SK-N-SH (cell line): ENCODE measurements around the gene HYCC2. TPM values are rescaled to one million over a fixed set of nuclear protein-coding genes. Genes with fewer than 3 reads are reported as not detected.

Experiments used
- CTCF ChIA-PET: fragments of 300-600, 350-600 bp; formaldehyde crosslinking; extraction: SDS; loops from one replicate; lab custom pipeline; 2021; lab: Yijun Ruan, JAX
- POLR2A ChIA-PET: fragments of 350-600 bp; sonication (Branson Sonifier 250); formaldehyde crosslinking; extraction: SDS; loops from one replicate; lab custom pipeline; 2020; ENCODE audit warnings: antibody characterized with exemption, inconsistent platforms; lab: Yijun Ruan, JAX
- DNase-seq: peaks from one replicate; pipeline ENCODE4 v3.0.0; 2012
- H2AFZ ChIP-seq: fragments of 200-600 bp; sonication (generic); 2 replicates; pipeline ENCODE4 v1.8.1; 2016; ENCODE audit warnings: antibody characterized with exemption, mild to moderate bottlenecking, low read depth
- H3F3A ChIP-seq: fragments of 200-600 bp; sonication (generic); replicated peaks from 2 replicates; pipeline ENCODE3; 2016; ENCODE audit warnings: antibody characterized with exemption, mild to moderate bottlenecking; ENCODE audit not compliant: insufficient read depth
- H3K27ac ChIP-seq, 2 experiments: fragments of 200-500 bp in 1 of 2; fragments of 200-600 bp in 1 of 2; sonication (Bioruptor generic) in 1 of 2; sonication (generic), shearing (Covaris generic) in 1 of 2; 2 replicates each; pipeline versions ENCODE4 v1.5.1 to v1.6.1; 2014 to 2016; ENCODE audit warnings: low read depth in 2 of 2, inconsistent platforms in 1 of 2, low read length in 1 of 2, mild to moderate bottlenecking in 1 of 2, mixed read lengths in 1 of 2
- H3K27me3 ChIP-seq: fragments of 200-600 bp; sonication (generic), shearing (Covaris generic); 2 replicates; pipeline ENCODE4 v1.6.1; 2016; ENCODE audit warnings: mixed run types; ENCODE audit not compliant: insufficient read depth
- H3K36me3 ChIP-seq, 2 experiments: fragments of 200-500 bp in 1 of 2; fragments of 200-600 bp in 1 of 2; sonication (Bioruptor generic) in 1 of 2; sonication (generic) in 1 of 2; replicated peaks in 1 of 2; 2 replicates each; pipeline versions ENCODE3 to v1.5.1; 2014 to 2016; ENCODE audit warnings: low read length in 1 of 2, mild to moderate bottlenecking in 1 of 2; ENCODE audit not compliant: insufficient read depth in 2 of 2, control insufficient read depth in 1 of 2
- H3K4me1 ChIP-seq, 2 experiments: fragments of 200-500 bp in 1 of 2; fragments of 200-600 bp in 1 of 2; sonication (Bioruptor generic) in 1 of 2; sonication (generic), shearing (Covaris generic) in 1 of 2; 2 replicates each; pipeline versions ENCODE4 v1.5.1 to v1.6.1; 2014 to 2016; ENCODE audit warnings: low read depth in 1 of 2, low read length in 1 of 2, mixed run types in 1 of 2; ENCODE audit not compliant: insufficient read depth in 2 of 2, control insufficient read depth in 1 of 2
- H3K4me2 ChIP-seq: fragments of 200-600 bp; sonication (generic), shearing (Covaris generic); 2 replicates; pipeline ENCODE4 v1.6.1; 2017; ENCODE audit warnings: mixed run types
- H3K4me3 ChIP-seq, 2 experiments: fragments of 200-500 bp in 1 of 2; fragments of 200-600 bp in 1 of 2; sonication (Bioruptor generic) in 1 of 2; sonication (generic), shearing (Covaris generic) in 1 of 2; 2 replicates each; pipeline versions ENCODE4 v1.5.1 to v1.8.1; 2014 to 2016; ENCODE audit warnings: low read depth in 2 of 2, inconsistent platforms in 1 of 2, low read length in 1 of 2, mild to moderate bottlenecking in 1 of 2, mixed read lengths in 1 of 2, moderate library complexity in 1 of 2
- H3K79me2 ChIP-seq: fragments of 200-600 bp; sonication (generic); 2 replicates; pipeline ENCODE4 v1.8.1; 2017; ENCODE audit warnings: mild to moderate bottlenecking; ENCODE audit not compliant: insufficient read depth
- H3K9ac ChIP-seq: fragments of 200-600 bp; sonication (generic); 2 replicates; pipeline ENCODE4 v1.6.1; 2017; ENCODE audit warnings: mixed run types
- H3K9me2 ChIP-seq: fragments of 200-600 bp; sonication (generic); 2 replicates; pipeline ENCODE4 v1.6.1; 2017; ENCODE audit warnings: mixed run types
- H3K9me3 ChIP-seq: fragments of 200-600 bp; sonication (generic); 2 replicates; pipeline ENCODE4 v1.6.1; 2017; ENCODE audit warnings: mixed run types, mild to moderate bottlenecking, moderate library complexity
- H4K20me1 ChIP-seq: fragments of 200-600 bp; sonication (generic); 2 replicates; pipeline ENCODE4 v1.6.1; 2017; ENCODE audit warnings: mild to moderate bottlenecking, mixed run types; ENCODE audit not compliant: insufficient read depth
- CHD2 ChIP-seq: fragments of 150-350 bp; IDR thresholded peaks from 2 replicates; pipeline ENCODE4 v1.6.1; 2018; ENCODE audit warnings: low read length; ENCODE audit not compliant: partially characterized antibody
- EP300 ChIP-seq, 2 experiments: IDR thresholded peaks; 2 replicates each; pipeline versions ENCODE4 v1.4.0 to v1.6.1; 2012; ENCODE audit warnings: borderline replicate concordance in 1 of 2, low read depth in 1 of 2, low read length in 1 of 2
- EZH2phosphoT487 ChIP-seq: fragments of 200-600 bp; sonication (generic); IDR thresholded peaks from 2 replicates; pipeline ENCODE4 v1.6.1; 2017; ENCODE audit warnings: low read depth, mixed run types, mild to moderate bottlenecking, antibody characterized with exemption, moderate library complexity, borderline replicate concordance
- FOXJ3 ChIP-seq: sonication (generic); formaldehyde crosslinking; IDR thresholded peaks from 2 replicates; pipeline ENCODE4 v1.5.1; 2020; ENCODE audit warnings: mild to moderate bottlenecking, missing genetic modification reagents
- FOXM1 ChIP-seq: IDR thresholded peaks from 2 replicates; pipeline ENCODE4 v1.4.0; 2012; ENCODE audit warnings: low read depth, mild to moderate bottlenecking
- MAX ChIP-seq: IDR thresholded peaks from 2 replicates; pipeline ENCODE4 v1.4.0; 2012; ENCODE audit warnings: low read depth
- MEF2A ChIP-seq: IDR thresholded peaks from 2 replicates; pipeline ENCODE4 v1.4.0; 2012; ENCODE audit warnings: low read depth, borderline replicate concordance
- NFIC ChIP-seq: IDR thresholded peaks from 2 replicates; pipeline ENCODE4 v1.4.0; 2012; ENCODE audit warnings: borderline replicate concordance
- NRF1 ChIP-seq: IDR thresholded peaks from 2 replicates; pipeline ENCODE4 v1.6.1; 2012; ENCODE audit warnings: low read depth, mild to moderate bottlenecking, low read length
- POLR2AphosphoS5 ChIP-seq: IDR thresholded peaks from 2 replicates; pipeline ENCODE4 v1.6.1; 2012; ENCODE audit warnings: low read depth, low read length
- RCOR1 ChIP-seq: fragments of 150-350 bp; IDR thresholded peaks from 2 replicates; pipeline ENCODE4 v1.6.1; 2017; ENCODE audit warnings: antibody characterized with exemption, low read length
- RFX5 ChIP-seq: IDR thresholded peaks from 2 replicates; pipeline ENCODE4 v1.6.1; 2012; ENCODE audit warnings: mild to moderate bottlenecking, improper control_type of control experiment, low read length
- RXRA ChIP-seq: IDR thresholded peaks from 2 replicates; pipeline ENCODE4 v1.4.0; 2012; ENCODE audit warnings: low read depth, mild to moderate bottlenecking, borderline replicate concordance
- SIN3A ChIP-seq: IDR thresholded peaks from 2 replicates; pipeline ENCODE4 v1.6.1; 2012; ENCODE audit warnings: low read depth, mild to moderate bottlenecking, low read length, moderate library complexity, borderline replicate concordance
- TEAD4 ChIP-seq: IDR thresholded peaks from 2 replicates; pipeline ENCODE4 v1.4.0; 2012; ENCODE audit warnings: mild to moderate bottlenecking, borderline replicate concordance; ENCODE audit not compliant: insufficient read depth
- YY1 ChIP-seq: IDR thresholded peaks from 2 replicates; pipeline ENCODE4 v1.4.0; 2012; ENCODE audit warnings: low read depth, mild to moderate bottlenecking
- WGBS: methylation state at CpG from one replicate; pipeline ENCODE4 v1.1.6; 2017; ENCODE audit warnings: low lambda C conversion rate; 5-methylcytosine and 5-hydroxymethylcytosine counted together
- polyA plus RNA-seq, 3 experiments: library from polyadenylated mRNA; depleted of rRNA; stranded (reverse); fragments of >200 nt; gene quantifications; 2 replicates each; pipeline ENCODE4 v1.2.3, GENCODE V29; 2012
- TF ChIP-seq, protein P1 (sequence below): fragments of 150-350 bp; IDR thresholded peaks from 2 replicates; pipeline ENCODE4 v1.6.1; 2017; ENCODE audit warnings: antibody characterized with exemption, low read length, low read depth, borderline replicate concordance
- TF ChIP-seq, protein P2 (sequence below): fragments of 200-600 bp; sonication (generic); IDR thresholded peaks from 2 replicates; pipeline ENCODE4 v1.6.1; 2017; ENCODE audit warnings: antibody characterized with exemption, mild to moderate bottlenecking, moderate library complexity
- TF ChIP-seq, protein P3 (sequence below): IDR thresholded peaks from 2 replicates; pipeline ENCODE4; 2012
- TF ChIP-seq, protein P4 (sequence below): IDR thresholded peaks from 2 replicates; pipeline ENCODE4 v1.4.0; 2012; ENCODE audit warnings: low read depth, borderline replicate concordance

The HYCC2 gene
- polyA plus RNA-seq, 1 of the 3 experiments (the other 2 are of a cell fraction): 1.2 TPM

GRCh38 chr2:201093573-201093972 lies 22.1 kb upstream of the HYCC2 start (continued):
- TF ChIP-seq, protein P1, sequence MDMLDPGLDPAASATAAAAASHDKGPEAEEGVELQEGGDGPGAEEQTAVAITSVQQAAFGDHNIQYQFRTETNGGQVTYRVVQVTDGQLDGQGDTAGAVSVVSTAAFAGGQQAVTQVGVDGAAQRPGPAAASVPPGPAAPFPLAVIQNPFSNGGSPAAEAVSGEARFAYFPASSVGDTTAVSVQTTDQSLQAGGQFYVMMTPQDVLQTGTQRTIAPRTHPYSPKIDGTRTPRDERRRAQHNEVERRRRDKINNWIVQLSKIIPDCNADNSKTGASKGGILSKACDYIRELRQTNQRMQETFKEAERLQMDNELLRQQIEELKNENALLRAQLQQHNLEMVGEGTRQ: no peak
- TF ChIP-seq RCOR1: no peak
- TF ChIP-seq RXRA: no peak
- no peak for TF ChIP-seq MAX
- TF ChIP-seq MEF2A: no peak
- no peak for TF ChIP-seq NFIC
- no peak for TF ChIP-seq YY1
- no peak for TF ChIP-seq SIN3A
- no peak for TF ChIP-seq EZH2phosphoT487
- TF ChIP-seq, protein P2, sequence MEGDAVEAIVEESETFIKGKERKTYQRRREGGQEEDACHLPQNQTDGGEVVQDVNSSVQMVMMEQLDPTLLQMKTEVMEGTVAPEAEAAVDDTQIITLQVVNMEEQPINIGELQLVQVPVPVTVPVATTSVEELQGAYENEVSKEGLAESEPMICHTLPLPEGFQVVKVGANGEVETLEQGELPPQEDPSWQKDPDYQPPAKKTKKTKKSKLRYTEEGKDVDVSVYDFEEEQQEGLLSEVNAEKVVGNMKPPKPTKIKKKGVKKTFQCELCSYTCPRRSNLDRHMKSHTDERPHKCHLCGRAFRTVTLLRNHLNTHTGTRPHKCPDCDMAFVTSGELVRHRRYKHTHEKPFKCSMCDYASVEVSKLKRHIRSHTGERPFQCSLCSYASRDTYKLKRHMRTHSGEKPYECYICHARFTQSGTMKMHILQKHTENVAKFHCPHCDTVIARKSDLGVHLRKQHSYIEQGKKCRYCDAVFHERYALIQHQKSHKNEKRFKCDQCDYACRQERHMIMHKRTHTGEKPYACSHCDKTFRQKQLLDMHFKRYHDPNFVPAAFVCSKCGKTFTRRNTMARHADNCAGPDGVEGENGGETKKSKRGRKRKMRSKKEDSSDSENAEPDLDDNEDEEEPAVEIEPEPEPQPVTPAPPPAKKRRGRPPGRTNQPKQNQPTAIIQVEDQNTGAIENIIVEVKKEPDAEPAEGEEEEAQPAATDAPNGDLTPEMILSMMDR: no peak
- TF ChIP-seq, all 33 proteins: peak for 0

- Histone ChIP-seq H3K4me3 (no peak overlapping the region), H3K4me1 (no peaks in the 10 kb centered on the region), H3F3A (no peaks in the 10 kb centered on the region), H3K9me2 (no peaks in the 10 kb centered on the region), H3K27ac (no peak overlapping the region), H3K27me3 (no peaks in the 10 kb centered on the region), H3K9ac (no peak overlapping the region), H3K79me2 (no peaks in the 10 kb centered on the region), H3K36me3 (peaks cover 0 to 14% of the 10 kb centered on the region in 2 experiments), H4K20me1 (no peaks in the 10 kb centered on the region), H2AFZ (no peak overlapping the region), H3K4me2 (no peak overlapping the region), H3K9me3 (no peaks in the 10 kb centered on the region)
- ChIA-PET CTCF (interaction anchor here (0.9 kb wide), 1 partner anchor 21 kb away, joined by 3 read pairs; no protein-coding TSS in a partner anchor), POLR2A (no interaction called here)
- WGBS: 86% methylated on average over 4 of the region's 4 CpGs
- DNase-seq: no peak
- no peak for TF ChIP-seq RXRA
These were observed 19.1 kb upstream of the HYCC2 start for GRCh38 chr2:201090574-201090973.

- Histone ChIP-seq H3K79me2 (peaks cover 31% of the 10 kb centered on the region; the same call in 1 of the 2 replicates), H3K36me3 (peaks cover 6 to 37% of the 10 kb centered on the region in 2 experiments), H3K9me3 (no peaks in the 10 kb centered on the region), H3F3A (peaks cover 8% of the 10 kb centered on the region), H3K9ac (no peak overlapping the region), H3K9me2 (no peaks in the 10 kb centered on the region), H3K27ac (no peak overlapping the region), H3K4me1 (no peaks in the 10 kb centered on the region), H2AFZ (no peak overlapping the region), H4K20me1 (no peaks in the 10 kb centered on the region), H3K4me3 (no peak overlapping the region), H3K4me2 (no peak overlapping the region), H3K27me3 (no peaks in the 10 kb centered on the region)
- POLR2A ChIA-PET: no interaction called here
- CTCF ChIA-PET: interaction anchor here (1.2 to 1.7 kb wide), 2 partner anchors 15 to 57 kb away, joined by 4 to 6 read pairs; no protein-coding TSS in a partner anchor
- 84% methylated on average over 2 of the region's 2 CpGs for WGBS
- DNase-seq: peak; percentile 18
- TF ChIP-seq, protein P3, sequence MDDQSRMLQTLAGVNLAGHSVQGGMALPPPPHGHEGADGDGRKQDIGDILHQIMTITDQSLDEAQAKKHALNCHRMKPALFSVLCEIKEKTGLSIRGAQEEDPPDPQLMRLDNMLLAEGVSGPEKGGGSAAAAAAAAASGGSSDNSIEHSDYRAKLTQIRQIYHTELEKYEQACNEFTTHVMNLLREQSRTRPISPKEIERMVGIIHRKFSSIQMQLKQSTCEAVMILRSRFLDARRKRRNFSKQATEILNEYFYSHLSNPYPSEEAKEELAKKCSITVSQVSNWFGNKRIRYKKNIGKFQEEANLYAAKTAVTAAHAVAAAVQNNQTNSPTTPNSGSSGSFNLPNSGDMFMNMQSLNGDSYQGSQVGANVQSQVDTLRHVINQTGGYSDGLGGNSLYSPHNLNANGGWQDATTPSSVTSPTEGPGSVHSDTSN: no peak
- TF ChIP-seq RCOR1 (no peak), FOXM1 (no peak), POLR2AphosphoS5 (no peak), CHD2 (no peak), TEAD4 (no peak), FOXJ3 (no peak), NRF1 (no peak), RFX5 (no peak), EP300 (IDR thresholded peaks at IDR 0.05; ENCODE audit: borderline replicate concordance in 1 of 2, low read depth in 1 of 2, low read length in 1 of 2) (no peak)
- TF ChIP-seq, protein P1: no peak
- TF ChIP-seq, protein P4, sequence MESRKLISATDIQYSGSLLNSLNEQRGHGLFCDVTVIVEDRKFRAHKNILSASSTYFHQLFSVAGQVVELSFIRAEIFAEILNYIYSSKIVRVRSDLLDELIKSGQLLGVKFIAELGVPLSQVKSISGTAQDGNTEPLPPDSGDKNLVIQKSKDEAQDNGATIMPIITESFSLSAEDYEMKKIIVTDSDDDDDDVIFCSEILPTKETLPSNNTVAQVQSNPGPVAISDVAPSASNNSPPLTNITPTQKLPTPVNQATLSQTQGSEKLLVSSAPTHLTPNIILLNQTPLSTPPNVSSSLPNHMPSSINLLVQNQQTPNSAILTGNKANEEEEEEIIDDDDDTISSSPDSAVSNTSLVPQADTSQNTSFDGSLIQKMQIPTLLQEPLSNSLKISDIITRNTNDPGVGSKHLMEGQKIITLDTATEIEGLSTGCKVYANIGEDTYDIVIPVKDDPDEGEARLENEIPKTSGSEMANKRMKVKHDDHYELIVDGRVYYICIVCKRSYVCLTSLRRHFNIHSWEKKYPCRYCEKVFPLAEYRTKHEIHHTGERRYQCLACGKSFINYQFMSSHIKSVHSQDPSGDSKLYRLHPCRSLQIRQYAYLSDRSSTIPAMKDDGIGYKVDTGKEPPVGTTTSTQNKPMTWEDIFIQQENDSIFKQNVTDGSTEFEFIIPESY: no peak
These were observed 13.4 kb upstream of the HYCC2 start for GRCh38 chr2:201084863-201085262.
